Transverse colon (tissue), 3 donors: ENCODE measurements around the gene IFT80.

Source experiments
- CTCF ChIP-seq, 5 experiments: fragments of 200-600 bp in 3 of 5; fragments of 450-650 bp in 2 of 5; sonication (generic) in 3 of 5; IDR thresholded peaks; 1 replicate in 2 of 5; 2 replicates in 3 of 5; pipeline ENCODE4 v1.5.1; 2016 to 2017; ENCODE audit warnings: antibody characterized with exemption in 5 of 5, inconsistent platforms in 3 of 5, mild to moderate bottlenecking in 2 of 5, moderate library complexity in 1 of 5
- POLR2A ChIP-seq: fragments of 450-650 bp; IDR thresholded peaks from one replicate; pipeline ENCODE4 v1.6.1; 2016; ENCODE audit warnings: antibody characterized with exemption, mild to moderate bottlenecking, moderate library complexity

GRCh38 chr3:160340351-160340750 is 58.7 kb downstream of the IFT80 start:
- TF ChIP-seq CTCF (IDR thresholded peaks at IDR 0.05) (no peak), POLR2A (no peak)
